Nephron progenitor cell (in vitro differentiated cells): ENCODE measurements around the gene TMEM138.

Source experiments
- DNase-seq: peaks from one replicate; pipeline ENCODE4 v3.0.0; 2021
- H3K27ac Mint-ChIP-seq: 2 replicates; pipeline ENCODE4 v1.8.0; 2021; ENCODE audit warnings: mild to moderate bottlenecking, moderate library complexity, mixed read lengths
- H3K27me3 Mint-ChIP-seq: 2 replicates; pipeline ENCODE4 v1.8.0; 2021; ENCODE audit warnings: mild to moderate bottlenecking, low read depth, mixed read lengths; ENCODE audit not compliant: poor library complexity
- H3K36me3 Mint-ChIP-seq: 2 replicates; pipeline ENCODE4 v1.8.0; 2021; ENCODE audit warnings: low read depth, mixed read lengths
- H3K4me1 Mint-ChIP-seq: 2 replicates; pipeline ENCODE4 v1.8.0; 2021; ENCODE audit warnings: mixed read lengths
- H3K4me3 Mint-ChIP-seq: 2 replicates; pipeline ENCODE4 v1.8.0; 2021; ENCODE audit warnings: mild to moderate bottlenecking, moderate library complexity, mixed read lengths
- H3K9me3 Mint-ChIP-seq: 2 replicates; pipeline ENCODE4 v1.8.0; 2021; ENCODE audit warnings: mild to moderate bottlenecking, moderate library complexity, mixed read lengths
- TF ChIP-seq, protein P1 (sequence below): fragments of 200-600 bp; sonication (generic); IDR thresholded peaks from 2 replicates; pipeline ENCODE4 v1.5.0; 2021; ENCODE audit warnings: antibody characterized with exemption

The TMEM138 gene

DNA sequence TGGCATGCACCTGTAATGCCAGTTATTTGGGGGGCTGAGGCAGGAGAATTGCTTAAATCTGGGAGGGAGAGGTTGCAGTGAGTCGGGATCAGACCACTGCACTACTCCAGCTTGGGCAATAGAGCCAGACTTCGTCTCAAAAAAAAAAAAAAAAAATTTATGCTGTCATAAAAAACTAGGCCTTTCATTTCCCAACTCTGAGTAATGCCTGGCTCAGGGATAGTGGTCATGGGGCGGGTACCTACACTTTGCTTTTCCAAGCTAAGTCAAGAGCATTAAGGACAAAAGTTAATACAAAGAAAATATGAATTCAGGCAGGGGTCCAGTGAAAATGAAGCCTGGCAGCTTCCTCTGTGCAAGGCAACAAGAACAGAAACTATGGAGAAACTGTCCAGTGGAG, 51.3 kb downstream of the TMEM138 start:
- Mint-ChIP-seq H3K4me1 (peaks cover 9% of the 10 kb centered on the region), H3K36me3 (peaks cover 89% of the 10 kb centered on the region), H3K27me3 (no peaks in the 10 kb centered on the region), H3K9me3 (no peaks in the 10 kb centered on the region), H3K27ac (no peak overlapping the region), H3K4me3 (no peak overlapping the region)
- DNase-seq = no peak
- TF ChIP-seq, protein P1, sequence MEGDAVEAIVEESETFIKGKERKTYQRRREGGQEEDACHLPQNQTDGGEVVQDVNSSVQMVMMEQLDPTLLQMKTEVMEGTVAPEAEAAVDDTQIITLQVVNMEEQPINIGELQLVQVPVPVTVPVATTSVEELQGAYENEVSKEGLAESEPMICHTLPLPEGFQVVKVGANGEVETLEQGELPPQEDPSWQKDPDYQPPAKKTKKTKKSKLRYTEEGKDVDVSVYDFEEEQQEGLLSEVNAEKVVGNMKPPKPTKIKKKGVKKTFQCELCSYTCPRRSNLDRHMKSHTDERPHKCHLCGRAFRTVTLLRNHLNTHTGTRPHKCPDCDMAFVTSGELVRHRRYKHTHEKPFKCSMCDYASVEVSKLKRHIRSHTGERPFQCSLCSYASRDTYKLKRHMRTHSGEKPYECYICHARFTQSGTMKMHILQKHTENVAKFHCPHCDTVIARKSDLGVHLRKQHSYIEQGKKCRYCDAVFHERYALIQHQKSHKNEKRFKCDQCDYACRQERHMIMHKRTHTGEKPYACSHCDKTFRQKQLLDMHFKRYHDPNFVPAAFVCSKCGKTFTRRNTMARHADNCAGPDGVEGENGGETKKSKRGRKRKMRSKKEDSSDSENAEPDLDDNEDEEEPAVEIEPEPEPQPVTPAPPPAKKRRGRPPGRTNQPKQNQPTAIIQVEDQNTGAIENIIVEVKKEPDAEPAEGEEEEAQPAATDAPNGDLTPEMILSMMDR = no peak

DNA sequence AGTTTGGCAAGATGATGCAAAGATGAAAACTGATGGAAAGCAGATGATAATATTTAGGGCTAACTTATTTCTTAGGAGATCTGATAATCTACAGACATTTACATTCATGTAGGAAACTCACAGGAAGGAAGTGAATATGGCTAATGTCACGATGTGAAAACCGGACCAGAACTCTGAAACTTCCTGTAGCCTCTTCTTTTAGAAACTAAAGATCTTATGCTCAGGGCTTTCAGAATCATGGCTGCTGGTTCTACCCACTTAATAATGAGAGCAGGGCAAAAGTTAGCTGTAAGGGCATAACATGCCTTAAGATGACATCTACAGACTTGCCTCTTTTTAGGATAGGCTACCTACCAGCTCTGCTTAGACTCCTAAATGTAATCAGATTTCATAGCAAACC, 52.4 kb downstream of the TMEM138 start:
- Mint-ChIP-seq H3K4me3 (no peak overlapping the region), H3K27ac (peak overlapping the region; percentile 68), H3K36me3 (peaks cover 87% of the 10 kb centered on the region), H3K4me1 (peaks cover 13% of the 10 kb centered on the region), H3K9me3 (no peaks in the 10 kb centered on the region), H3K27me3 (no peaks in the 10 kb centered on the region)
- DNase-seq = no peak
- TF ChIP-seq, protein P1 = no peak

DNA sequence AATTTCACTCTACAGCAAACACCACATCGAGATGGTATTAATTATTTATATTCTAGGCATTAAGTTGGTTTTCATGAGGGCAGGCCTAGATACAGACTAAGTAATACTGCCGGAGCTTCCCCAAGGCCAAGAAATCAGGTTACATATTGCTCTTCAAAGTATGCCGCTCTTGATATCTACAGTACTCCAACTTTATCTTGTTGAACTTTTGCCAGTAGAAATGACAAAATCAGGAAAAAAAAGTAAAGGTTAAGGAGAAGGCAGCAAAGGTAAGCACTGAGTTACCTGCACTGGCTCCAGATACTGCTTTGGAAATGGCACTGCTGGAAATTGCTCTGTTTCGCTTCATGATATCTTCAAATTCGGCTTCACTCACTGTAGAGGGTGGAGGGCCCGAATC, 53.2 kb downstream of the TMEM138 start:
- H3K4me3 Mint-ChIP-seq = no peak overlapping the region
- peaks cover 13% of the 10 kb centered on the region for H3K4me1 Mint-ChIP-seq
- no peak overlapping the region for H3K27ac Mint-ChIP-seq
- DNase-seq = no peak
- H3K9me3 Mint-ChIP-seq = no peaks in the 10 kb centered on the region
- peaks cover 87% of the 10 kb centered on the region for H3K36me3 Mint-ChIP-seq
- TF ChIP-seq, protein P1 = no peak
- no peaks in the 10 kb centered on the region for H3K27me3 Mint-ChIP-seq

DNA sequence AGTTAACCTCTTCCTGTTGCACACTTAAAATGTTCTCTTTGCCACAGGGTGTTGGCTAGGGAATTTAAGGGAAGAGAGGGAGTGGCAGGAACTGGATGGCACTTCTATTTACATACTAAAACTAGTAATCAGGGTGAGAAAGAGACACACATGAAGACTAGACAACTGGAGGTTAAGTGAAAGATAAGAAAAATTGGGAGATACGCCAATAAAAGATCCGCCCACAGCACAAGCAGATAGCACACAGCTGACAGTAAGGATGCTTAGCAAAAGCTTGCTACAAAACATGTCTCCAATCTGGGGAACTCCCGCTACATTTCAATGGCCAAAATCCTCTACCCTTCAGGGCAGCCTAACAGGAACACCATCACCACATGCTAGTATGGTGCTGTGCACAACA, 54.8 kb downstream of the TMEM138 start:
- Mint-ChIP-seq H3K27ac (peak overlapping the region; percentile 57), H3K27me3 (no peaks in the 10 kb centered on the region), H3K36me3 (peaks cover 87% of the 10 kb centered on the region)

DNA sequence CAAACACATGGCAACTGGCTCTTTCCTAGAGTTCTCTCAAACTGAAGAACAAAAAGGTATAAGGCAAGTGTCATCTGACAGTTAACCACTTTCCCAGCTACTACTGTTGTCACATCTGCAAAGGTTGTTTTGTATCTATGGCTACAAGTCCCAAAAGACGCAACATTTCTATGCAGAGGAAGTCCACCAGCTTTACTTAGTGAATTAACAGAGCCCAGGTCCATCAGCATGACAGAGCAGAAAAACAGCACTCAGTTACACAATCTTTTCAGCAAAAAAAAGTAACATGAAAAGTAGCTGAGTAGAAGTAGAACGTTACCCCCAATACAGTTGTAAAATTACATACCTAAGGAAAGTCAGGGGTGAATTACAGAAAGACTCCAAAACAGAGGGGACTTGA, 55.5 kb downstream of the TMEM138 start:
- no peak overlapping the region for H3K4me3 Mint-ChIP-seq
- peaks cover 90% of the 10 kb centered on the region for H3K36me3 Mint-ChIP-seq
- H3K27ac Mint-ChIP-seq = no peak overlapping the region
- H3K9me3 Mint-ChIP-seq = no peaks in the 10 kb centered on the region
- H3K27me3 Mint-ChIP-seq = no peaks in the 10 kb centered on the region
- TF ChIP-seq, protein P1 = no peak
- no peak for DNase-seq
- H3K4me1 Mint-ChIP-seq = peaks cover 13% of the 10 kb centered on the region

More for the DNA sequence above, 54.8 kb downstream of the TMEM138 start:
- H3K9me3 Mint-ChIP-seq = no peaks in the 10 kb centered on the region
- TF ChIP-seq, protein P1 = no peak
- no peak overlapping the region for H3K4me3 Mint-ChIP-seq
- no peak for DNase-seq
- H3K4me1 Mint-ChIP-seq = peaks cover 13% of the 10 kb centered on the region

DNA sequence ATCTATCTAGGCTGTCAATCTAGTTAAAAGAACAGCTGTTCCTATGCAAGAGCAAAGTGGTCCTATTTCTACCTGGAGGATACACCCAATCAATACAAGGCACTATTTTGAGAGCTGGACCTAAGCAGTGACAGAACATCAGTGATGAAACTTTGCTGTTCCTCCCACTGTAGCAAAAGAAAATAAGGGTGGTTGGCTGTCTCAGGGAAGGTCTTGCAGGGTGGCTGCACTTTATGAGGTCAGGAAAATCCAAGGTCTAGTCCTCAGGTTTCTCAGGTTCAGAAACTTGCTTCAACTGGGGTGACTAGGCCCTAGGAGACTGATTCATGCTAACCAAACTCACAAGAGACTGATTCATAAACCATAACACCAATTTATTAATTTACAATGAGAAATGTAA, 56.0 kb downstream of the TMEM138 start:
- Mint-ChIP-seq H3K27me3 (no peaks in the 10 kb centered on the region), H3K4me3 (no peak overlapping the region), H3K27ac (no peak overlapping the region), H3K4me1 (peaks cover 13% of the 10 kb centered on the region), H3K9me3 (no peaks in the 10 kb centered on the region), H3K36me3 (peaks cover 87% of the 10 kb centered on the region)
- TF ChIP-seq, protein P1 = no peak
- DNase-seq = no peak
